Suppressor macrophage treated with lipopolysaccharide for 4 hours (primary cell): ENCODE measurements around the gene ISCA2.
A peak's percentile ranks its signal among the peaks of the same experiment; 100 is the strongest.

ENCODE experiments used
- DNase-seq: peaks from one replicate; pipeline ENCODE4 v3.0.0-alpha.2; 2020

The ISCA2 gene

DNA sequence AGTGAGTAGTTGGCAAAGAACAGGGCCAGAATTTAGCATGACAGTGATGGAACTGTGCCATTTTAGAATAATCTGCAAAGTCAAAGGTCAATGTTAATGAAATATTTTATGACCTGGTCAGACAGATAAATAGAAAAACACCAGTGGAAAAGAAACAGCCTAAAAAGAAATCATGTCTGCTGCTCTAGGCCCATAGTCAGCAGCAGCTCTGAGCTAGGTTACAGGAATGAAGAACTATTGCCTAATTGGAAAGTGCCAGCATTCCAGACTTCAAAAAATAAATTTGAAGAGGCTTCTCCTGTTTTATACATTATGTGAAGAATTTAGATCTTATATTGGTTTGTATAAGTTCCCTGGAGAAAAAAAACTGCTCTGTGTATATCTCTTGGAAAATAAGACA, 10.2 kb upstream of the ISCA2 start:
- no peak for DNase-seq

DNA sequence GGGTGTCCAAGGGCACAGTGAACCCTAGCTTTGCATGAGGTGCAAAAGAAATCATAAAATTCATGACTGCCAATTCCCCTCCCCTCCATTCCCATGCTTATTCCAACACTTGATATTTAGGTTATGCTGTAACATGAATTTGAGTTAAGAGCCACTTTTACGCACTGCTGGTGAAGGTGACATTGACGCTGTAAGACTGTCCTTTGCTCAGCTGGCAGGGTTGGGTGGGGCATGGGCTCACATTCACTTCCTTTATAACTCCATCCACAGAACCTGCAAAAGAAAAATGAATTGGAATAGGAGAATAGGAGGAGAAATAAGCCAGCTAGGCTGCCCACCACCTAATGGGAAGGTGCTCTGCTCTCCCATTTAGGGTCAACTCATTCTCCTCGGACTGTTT, 7.4 kb upstream of the ISCA2 start:
- DNase-seq, result no peak

DNA sequence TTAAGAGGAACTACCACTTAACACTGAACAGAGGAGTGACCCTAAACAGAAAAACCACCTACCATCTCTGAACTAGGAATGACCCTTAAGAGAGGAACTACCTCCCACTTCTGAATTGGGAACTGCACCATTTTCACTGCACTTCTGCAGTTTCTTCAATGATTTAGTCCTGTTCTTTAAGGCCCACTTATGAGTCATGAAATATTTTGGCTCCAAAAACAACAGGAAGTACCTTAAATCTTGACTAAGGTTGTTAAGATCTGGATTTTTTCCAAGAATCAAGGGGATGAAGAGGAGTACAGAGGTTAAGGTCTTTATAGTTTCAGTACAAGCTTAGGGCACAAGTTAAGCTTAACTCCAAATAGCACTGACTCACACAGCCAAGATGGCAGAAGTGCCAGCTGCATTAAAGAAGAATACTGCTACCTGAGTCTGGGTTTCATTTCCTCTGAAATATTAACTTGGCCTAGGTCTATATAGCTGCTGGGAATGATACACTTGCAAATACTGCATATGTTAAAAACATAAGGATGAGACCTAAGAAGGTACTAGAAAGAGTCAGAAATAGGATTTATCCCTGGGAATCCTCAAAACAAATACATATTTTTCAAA, 4.7 kb upstream of the ISCA2 start:
- DNase-seq, result peak; percentile 86

GRCh38 chr14:74490486-74490885, 3.1 kb upstream of the ISCA2 start:
- DNase-seq, result peak; percentile 17

GRCh38 chr14:74491956-74492775, 1.4 kb upstream of the ISCA2 start:
- peak; percentile 82 for DNase-seq

DNA sequence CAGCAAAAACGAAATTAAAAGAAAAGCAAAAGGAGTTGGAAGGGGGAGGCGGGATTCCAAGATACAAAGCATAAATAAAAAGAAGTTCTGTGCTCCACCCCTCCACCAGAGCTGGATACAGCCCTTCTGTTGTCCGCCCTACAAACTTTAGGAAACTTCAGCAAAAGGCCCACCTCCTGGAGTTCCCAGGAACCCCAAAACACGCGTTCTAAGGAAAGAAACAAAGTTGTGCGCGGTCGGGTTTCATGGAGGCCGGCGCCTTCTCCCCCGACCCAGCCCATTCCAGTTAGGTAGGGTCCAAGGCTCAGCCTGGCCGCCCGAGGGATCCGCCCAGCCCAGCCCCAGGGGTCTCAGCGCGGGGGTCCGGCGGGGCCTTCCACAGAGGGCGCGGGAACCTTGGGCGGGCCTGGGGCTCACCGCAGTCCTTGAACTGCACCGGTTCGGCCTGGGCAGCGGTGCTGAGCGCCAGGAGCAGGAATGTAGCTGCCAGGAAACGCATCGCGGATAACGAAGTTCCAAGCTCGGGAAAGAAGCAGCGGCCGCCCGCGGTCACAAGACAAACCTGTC, 706 bp upstream of the ISCA2 start, which contains the start of gene NPC2:
Gene NPC2 (minus strand): TSS at position 530 of the 567 bp plus-strand sequence. CDS start 31 bp downstream, at position 499.
- no peak for DNase-seq

DNA sequence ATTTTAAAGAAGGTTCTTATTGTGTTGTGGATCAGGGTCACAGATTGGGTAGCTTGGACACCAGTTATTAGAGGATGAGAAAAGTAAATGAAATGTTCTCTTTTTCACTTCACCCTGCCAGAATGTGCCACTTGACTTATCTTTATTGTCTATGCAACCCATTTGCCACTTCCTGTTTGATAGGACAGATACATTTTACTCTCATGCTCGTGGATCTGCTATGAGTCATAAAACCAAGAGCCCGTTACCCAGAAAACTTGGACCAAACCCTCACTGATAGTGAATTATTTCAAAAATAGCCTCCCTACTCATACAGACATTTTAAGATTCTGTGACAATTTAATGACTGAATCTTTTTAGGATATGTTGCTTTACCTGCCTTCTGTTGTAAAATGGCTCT, 1.8 kb downstream of the ISCA2 start:
- DNase-seq, result no peak

GRCh38 chr14:74500417-74501134, 7.0 kb downstream of the ISCA2 start:
- no peak for DNase-seq

DNA sequence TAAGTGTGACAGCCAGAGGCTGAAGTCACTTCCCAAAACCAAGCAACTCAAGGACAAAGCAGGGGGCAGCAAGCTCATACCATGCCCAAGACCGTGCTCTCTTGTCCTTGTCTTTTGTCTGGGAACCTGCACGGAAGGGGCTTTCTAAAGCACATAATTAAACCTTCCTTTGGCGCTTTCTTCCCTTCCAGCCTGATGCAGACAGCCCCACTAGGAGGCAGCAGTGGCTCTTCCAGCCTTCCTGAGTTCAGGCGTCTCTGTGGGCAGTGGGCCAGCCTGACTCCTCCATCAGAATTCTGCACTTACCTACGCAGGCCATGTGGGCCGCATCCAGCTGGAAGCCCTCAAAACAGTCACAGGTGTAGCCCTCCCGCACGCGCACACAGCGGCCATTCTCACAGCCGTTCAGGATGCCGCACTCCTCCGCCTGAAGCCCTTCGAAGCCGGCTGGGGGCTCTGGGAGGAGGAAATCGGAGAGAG, 7.6 kb downstream of the ISCA2 start:
- peak; percentile 35 for DNase-seq

- DNase-seq, result no peak
Measured at GRCh38 chr14:74501691-74502090, 8.1 kb downstream of the ISCA2 start.

- DNase-seq, result peak; percentile 22
Measured at GRCh38 chr14:74502236-74503019, 8.9 kb downstream of the ISCA2 start.

DNA sequence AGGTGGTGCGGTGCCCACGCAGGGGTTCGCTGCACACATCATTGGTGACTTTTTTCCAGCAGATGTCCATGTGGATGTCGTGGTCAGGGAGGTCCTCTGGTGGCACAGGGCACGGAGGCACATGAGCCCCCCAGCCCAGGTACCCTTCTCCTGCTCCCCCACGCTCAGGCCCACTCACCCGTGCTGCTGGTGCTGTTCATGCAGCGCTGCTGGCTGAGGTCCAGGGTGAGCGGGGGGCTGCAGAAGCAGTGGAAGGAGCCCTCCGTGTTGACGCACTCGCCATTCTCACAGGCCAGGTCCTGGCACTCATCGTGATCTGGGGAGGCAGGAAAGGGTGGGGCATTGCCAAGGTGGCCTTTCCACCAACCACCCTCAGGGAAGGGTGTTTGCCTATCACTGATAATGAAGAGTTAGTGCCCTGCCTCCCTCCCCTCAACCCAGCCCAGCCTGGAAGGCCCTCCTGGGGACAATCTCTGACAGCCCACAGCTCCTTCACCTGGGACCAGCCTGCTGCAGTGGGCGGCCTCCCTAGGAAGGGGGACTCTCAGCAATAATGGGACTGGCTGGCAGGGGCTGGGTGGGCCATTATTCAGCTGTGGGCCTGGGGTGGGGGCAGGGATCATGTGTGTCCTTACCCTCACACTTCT, 9.8 kb downstream of the ISCA2 start:
- DNase-seq, result no peak

DNA sequence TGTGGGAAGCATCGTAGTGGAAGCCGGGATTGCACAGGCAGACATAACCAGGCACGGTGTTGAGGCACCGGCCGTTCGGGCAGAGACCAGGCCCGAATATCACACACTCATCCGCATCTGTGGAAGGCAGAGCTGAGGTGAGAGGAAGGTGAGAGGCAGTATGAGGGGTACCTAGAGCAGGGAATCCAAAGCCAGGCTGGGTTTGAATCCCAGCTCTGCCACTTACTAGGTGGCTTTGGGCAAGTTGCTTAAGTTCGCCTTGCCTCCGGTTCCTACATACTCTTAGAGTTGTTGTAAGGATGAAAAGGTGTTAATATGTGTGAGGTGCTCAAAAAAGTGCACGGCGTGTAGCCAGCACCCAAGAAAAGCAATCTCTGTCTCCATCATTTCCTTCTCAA, 10.4 kb downstream of the ISCA2 start:
- DNase-seq, result no peak

- DNase-seq, result no peak
Measured at GRCh38 chr14:74504412-74504811, 10.8 kb downstream of the ISCA2 start.

DNA sequence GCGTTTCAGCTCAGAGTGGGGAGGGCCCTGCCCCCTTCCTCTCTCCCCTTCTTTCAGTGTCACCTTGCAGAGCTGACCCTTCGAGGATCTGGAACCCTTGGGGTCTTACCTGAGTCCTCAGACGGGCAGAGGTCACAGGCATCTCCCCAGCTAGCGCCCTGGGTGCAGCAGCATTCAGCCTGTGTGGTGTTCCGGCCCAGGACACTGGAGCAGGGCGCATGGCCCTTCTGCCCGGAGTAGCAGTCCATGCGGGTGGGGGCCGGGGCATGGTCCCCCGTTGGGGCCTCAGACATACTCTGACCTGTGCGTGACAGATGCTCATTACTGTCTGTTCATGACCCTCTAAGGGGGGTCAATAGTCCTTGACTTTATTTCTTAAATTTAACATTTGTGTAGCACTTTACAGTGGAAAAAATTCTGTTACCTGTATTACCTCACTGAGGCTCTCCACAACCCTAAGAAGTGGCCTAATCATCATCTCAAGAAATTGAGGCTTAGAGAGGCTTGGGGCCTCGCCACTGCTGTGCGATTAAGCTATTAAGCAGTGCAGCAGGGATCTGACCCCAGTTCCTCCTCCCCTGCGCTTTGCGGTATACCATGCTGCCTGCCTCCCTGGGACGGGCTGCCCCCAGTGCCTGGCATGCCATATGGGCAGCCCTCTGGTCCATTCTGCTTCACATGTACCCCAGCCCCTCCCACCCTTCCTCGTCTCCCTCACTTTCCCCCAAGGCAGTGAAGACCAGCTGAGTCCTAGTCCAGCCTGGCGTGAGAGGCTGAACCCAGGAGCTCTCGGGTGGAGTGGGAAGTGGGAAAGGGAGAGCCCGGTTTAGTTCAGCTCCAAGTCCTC, 11.5 kb downstream of the ISCA2 start:
- no peak for DNase-seq

- DNase-seq, result no peak
Measured at GRCh38 chr14:74505831-74506230, 12.3 kb downstream of the ISCA2 start.

DNA sequence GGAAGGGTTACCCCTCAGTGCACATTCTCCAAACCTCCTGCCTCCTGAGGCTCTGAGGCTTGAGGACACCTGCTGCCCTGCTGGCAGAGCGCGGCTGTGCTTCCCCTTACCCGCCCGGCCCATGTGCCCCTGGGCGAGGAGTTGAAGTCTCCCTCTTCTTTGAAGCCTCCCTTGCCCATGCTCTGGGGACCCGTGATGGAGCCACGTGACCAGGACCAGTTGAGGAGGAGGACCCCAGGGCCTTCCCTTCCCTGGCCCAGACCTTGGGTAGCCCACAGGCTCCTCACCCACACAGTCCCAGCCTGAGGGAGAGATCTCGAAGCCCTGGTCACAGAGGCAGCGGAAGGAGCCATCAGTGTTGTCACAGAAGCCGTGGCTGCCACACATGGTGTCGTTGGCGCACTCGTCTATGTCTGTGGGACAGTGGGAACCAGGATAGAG, 12.9 kb downstream of the ISCA2 start:
- no peak for DNase-seq

GRCh38 chr14:74507085-74507484, 13.5 kb downstream of the ISCA2 start:
- no peak for DNase-seq

GRCh38 chr14:74507840-74508239, 14.3 kb downstream of the ISCA2 start:
- no peak for DNase-seq

DNA sequence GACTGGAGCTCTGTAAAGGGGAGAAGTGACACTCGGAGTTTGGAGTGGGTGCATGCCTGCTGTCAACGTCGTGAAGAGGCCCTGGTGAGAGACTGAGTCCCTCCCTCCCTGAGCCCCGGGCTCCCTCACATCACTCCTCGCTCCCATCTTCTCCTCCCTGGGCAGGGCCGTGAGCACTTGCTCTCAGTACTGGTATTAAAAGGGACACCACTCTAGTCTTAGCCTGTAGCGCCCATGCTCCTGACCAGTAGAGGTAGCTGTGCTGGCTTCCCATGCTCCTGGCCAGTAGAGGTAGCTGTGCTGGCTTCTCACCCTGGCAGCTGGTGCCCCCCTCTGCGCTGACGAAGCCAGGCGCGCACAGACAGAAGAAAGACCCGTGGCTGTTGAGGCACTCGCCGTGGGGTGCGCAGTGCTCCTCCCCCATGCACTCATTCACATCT, 14.7 kb downstream of the ISCA2 start:
- DNase-seq, result no peak
